HG03521 (cell line): Measurements from ENCODE around the gene PXN.
A peak's percentile ranks its signal among the peaks of the same experiment; 100 is the strongest.

Experiments
- ATAC-seq: cut with Tn5 transposase; IDR thresholded peaks from one replicate; pipeline ENCODE4 v1.9.1; 2021; ENCODE audit warnings: mild to moderate bottlenecking, moderate library complexity; ENCODE audit not compliant: unreplicated experiment

PXN gene

DNA sequence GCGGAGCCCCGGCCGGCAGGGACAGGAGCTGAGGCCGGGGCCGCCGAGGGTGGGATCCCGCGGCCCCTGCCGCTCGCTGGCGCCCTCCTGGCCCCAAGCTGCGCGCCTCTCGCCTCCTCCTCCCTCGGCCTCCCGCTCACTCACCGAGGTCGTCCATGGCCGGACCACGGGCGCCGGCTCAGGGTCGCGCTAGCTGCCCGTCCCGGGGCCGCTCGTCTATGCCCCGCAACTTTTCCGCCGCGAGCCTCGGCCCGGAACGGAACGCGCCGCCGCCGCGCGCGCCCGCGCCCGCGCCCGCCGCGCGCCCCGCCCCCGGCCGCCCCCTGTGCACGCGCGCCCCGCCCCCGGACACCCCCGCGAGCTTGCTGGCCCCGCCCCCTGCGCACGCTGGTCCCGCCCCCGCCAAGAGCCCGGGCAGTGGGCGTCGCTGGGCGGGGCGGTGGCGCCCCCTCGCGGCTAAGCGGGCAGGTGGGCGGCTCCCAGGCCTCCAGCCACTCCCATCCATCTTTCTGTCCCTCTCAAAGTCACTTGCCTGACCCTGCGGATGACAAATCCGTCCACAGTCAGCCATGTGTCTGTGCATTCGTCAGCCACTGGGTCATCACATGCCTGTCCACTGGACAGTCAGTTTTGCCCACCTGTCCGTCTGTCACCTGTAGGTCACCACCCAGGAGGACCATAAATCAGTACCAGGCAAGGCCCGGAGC, at the start of gene PXN:
Gene PXN (minus strand): TSS at position 258 of the 707 bp plus-strand sequence. CDS start 101 bp downstream, at position 157.
- ATAC-seq = peak; percentile 73

DNA sequence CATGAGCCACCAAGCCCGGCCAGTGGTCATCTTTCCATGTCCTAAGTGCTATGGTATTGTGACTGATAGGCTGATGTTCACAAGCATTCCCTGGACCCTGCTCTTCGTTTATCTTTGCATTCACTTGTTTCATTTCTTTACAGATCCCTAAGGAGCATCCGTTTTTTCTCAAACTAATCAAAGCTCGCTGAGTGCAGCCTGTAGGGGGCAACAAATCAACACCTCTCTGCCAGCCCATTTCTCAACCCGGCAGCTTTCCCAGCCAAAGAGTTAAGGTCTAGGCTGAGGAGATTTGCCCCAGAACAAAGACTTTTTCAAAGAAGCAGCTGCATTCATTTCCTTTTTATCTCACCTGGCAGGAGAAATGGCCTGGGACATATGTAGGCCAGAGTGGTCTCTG, 48.7 kb upstream of the PXN start:
- ATAC-seq = no peak

DNA sequence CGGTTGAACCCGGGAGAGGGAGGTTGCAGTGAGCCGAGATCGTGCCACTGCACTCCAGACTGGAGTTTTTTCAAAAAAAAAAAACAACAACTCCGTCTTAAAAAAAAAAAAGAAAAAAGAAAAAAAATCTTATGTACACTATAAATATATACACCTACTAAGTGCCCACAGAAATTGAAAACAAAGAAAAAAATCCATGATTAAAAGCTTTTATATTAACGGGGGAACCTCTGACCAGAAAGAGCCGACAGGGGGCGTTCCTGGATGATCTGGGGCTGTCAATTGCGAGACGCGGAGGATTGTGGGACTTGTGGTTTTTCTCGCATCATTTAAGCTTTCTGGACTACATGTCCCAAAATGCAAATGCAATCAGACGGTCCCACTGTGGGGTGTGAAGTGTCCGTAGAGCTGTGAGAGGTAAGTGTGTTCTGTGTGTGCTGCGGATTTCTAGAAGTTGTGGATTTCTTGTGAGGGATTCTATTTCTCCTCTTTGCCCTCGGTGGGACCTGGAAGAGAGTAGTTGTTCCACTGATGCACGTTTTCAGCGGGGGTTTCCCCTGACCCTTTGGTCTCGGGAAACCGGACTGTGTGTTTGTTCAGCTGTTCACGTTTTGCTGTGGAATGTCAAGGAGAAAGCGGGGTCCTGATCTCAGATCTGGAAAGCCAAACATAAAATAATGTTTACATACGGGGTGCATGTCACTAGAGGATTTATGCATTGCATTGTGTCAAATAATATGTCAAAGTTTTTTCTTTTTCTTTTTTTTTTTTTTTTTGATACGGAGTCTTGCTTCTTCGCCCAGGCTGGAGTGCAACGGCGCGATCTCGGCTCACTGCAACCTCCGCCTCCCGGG, 36.7 kb upstream of the PXN start, which contains the start of gene SIRT4:
Gene SIRT4 (plus strand): TSS at position 360 of the 854 bp plus-strand sequence. CDS start 1,241 bp downstream, outside the sequence.
- peak; percentile 89 for ATAC-seq

DNA sequence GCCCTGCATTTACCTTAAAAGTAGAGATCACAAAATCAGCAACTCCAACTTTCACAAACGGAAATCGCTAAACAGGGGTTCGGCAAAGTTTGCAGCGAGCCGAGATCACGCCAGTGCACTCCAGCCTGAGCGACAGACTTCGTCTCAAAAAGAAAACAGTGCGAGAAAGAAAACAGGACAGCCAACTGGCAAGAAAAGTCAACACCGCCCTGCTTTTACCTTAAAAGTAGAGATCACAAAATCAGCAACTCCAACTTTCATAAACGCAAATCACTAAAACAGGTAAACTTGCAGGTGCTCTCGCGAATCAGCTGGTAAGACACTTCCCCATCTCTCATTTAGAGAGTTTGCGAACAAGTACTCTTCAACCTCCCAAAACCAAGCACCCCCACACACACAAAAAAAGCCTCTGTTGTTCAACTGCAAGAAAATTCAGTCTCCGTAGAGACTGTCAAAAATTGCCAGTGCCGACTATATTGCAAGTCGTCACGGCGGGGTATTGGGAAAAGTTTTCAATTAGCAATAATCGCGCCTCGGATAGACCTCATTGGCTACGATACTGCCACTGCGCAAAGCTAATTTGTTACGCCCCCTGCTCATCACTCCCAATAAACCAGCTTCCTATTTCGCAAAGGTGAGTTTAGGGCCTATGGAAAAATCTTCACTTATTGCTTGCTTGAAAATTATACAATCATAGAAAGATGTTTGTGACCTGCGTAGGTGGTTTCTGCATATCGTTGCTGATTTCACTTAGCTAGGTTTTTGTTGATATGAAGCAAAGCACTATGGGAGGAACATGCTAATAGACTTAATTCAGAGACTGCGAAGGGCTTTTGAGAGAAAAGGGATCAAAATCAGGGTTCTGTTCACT, 27.4 kb upstream of the PXN start, which contains the start of gene RNU4-1:
Gene RNU4-1 (minus strand): TSS at position 577 of the 871 bp plus-strand sequence.
- peak; percentile 45 for ATAC-seq

DNA sequence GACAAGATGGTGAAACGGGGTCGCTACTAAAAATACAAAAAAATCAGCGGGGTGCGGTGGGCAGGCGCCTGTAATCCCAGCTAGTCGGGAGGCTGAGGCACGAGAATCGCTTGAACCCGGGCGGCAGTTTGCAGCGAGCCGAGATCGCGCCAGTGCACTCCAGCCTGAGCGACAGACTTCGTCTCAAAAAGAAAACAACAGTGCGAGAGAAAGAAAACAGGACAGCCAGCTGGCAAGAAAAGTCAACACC, 26.8 kb upstream of the PXN start:
- ATAC-seq = peak; percentile 2

DNA sequence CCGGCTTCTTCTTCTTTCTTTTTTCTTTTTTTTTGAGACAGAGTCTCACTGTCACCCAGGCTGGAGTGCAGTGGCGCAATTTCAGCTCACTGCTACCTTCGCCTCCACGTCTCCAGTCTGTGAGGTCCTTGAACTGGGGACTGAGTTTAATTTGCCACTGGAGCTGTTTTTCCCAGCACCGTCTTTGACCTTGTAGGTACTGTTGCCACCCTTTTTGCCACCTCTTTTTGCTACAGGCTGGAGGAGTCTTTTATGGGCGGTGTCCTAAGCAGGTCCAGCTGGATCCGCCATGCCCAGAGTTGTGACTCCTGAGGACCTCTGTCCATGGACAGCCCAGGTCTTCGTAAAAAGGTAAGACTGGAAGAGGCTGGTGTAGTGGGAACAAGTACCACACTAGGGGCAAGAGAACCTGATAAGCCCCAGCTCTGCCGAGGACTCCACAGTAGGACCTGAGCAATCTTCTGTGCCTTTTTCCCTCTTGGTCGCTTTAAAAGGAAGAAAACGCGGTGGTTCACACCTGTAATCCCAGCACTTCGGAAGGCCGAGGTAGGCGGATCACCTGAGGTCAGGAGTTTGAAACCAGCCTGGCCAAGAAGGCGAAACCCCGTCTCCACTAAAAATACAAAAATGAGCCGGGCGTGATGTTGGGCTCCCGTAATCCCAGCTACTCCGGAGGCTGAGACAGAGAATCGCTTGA, 25.2 kb upstream of the PXN start:
- no peak for ATAC-seq

DNA sequence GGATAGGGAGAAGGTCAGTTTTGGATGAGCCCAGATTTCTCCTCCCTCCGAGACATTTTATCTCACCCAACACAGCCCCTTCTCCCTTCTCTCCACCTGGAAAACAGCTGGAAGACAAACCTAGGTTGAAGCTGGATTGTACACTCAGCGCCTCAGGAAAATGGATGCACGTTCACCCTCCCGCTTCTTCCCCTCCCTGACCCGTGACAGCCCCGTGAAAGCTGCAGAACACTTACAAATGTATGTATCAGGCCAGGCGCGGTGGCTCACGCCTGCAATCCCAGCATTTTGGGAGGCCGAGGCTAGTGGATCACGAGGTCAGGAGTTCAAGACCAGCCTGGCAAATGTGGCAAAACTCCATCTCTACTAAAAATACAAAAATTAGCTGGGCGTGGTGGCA, 22.0 kb upstream of the PXN start:
- ATAC-seq = no peak

DNA sequence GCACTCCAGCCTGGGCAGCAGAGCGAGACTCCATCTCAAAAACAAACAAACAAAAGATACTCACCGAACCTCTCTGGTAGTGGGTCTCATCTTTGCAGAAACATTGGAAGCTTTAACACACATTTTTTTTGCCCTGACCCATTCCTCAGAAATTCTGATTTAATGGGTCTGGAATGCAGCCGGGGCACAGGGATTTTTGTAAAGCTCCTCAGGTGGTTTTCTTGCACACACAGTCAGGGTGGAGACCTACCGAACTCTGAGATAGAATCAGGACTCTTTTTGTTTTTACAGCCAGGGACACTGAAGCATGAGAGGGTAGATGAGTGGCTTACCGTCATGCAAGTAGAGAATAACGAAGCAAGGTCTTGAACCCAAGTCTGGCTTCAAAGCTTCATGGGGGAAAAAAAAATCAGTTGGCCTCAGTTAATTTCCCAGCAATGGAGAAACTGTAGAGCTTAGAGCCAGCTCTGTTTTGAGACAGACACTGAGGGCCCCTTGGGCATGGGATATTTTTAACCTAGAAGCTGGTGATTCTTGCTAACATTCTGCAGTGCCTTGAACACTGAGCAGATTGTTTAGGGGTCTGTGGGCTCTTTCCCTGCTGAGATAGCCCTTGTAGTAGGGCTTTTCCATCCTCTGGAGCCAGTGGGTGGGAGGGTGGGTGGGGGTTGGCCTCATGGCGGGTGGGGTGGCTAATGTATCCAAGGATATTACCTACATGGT, 21.4 kb upstream of the PXN start:
- no peak for ATAC-seq

DNA sequence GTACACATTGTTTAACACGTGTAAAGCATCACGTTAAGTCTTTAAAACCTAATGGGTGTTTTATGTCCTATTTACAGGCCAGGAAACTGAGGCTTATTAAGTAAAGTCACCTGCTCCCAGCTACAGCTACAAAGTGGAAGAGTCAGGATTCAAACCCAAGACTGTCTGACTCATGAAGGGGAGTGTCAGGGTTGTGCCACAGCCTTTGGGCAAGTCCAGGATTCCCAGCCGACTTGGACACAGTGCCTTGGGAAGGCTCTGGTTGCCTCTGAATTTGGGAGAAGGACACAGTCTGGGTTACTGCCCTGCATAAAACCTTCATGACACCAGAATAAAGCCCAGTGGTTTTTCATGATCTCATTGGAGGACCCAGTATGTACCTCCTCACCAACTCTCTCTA, 18.9 kb upstream of the PXN start:
- no peak for ATAC-seq

DNA sequence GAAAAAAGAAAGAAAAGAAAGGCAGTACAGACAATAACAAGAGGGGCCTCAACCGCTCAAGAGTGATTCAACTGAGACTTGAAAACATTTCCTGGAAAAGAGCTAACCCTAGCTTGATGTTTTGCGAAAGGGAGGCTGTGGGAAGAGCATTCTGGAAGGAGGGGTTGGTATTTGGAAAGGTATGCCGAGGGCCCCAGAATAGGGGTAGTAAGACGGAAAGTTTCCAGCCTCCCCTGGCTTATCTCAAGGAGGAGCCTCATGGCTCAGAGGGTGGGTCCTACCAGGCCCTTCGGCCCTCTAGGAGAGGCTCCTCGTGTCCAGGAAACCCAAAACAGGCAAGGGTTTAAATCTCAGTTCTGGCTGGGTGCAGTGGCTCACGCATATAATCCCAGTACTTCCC, 17.8 kb upstream of the PXN start:
- no peak for ATAC-seq

DNA sequence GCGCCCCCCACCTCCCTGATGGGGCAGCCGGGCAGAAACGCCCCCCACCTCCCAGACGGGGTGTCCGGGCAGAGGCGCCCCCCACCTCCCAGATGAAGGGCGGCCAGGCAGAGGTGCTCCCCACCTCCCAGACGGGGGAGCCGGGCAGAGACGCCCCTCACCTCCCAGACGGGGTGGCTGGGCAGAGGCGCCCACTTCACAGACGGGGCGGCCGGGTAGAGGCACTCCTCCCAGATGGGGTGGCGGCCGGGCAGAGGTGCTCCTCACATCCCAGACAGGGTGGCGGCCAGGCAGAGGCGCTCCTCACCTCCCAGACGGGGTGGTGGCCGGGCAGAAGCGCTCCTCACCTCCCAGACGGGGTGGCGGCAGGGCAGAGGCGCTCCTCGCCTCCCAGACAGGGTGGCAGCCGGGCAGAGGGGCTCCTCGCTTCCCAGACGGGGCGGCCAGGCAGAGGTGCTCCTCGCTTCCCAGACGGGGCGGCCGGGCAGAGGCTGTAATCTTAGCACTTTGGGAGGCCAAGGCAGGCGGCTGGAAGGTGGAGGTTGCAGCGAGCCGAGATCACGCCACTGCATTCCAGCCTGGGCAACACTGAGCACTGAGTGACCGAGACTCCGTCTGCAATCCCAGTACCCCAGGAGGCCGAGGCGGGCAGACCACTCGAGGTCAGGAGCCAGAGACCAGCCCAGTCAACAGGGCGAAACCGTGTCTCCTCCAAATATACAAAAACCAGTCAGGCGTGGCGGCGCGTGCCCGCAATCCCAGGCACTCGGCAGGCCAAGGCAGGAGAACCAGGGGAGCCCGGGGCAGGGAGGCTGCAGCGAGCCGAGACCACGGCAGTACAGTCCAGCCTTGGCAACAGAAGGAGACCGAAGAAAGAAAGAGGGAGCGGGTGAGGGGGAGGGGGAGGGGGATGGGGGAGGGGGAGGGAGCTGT, 12.9 kb upstream of the PXN start:
- no peak for ATAC-seq

DNA sequence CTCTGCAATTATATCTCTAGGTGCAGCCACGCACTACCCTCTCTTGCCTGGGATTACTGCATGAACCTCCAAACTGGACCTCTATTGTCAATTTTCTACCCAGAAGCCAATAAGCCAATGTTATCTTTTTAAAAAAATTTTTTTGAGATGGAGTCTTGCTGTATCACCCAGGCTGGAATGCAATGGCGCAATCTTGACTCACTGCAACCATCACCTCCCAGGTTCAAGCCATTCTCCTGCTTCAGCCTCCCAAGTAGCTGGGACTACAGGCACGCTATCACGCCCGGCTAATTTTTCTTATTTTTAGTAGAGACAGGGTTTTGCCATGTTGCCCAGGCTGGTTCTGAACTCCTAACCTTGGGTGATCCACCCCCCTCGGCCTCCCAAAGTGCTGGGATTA, 11.2 kb upstream of the PXN start:
- ATAC-seq = no peak

DNA sequence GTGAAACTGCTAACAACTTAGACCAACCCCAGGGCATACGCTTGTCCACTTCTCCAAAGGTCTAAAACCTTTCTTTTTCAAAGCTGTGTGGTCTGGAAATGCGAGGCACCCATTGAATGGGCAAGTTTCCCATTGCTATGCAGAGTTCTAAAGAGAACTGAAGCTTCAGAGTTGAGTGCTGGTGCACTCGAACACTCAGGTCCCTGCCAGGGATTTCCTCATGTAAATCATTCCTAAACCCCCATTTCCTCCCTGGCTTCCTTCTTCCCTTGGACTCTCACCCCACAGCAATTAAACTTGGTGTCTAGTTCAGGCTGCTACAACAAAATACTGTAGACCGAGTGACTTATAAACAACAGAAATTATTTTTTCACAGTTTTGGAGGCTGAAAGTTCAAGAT, 2.2 kb upstream of the PXN start:
- ATAC-seq = no peak

DNA sequence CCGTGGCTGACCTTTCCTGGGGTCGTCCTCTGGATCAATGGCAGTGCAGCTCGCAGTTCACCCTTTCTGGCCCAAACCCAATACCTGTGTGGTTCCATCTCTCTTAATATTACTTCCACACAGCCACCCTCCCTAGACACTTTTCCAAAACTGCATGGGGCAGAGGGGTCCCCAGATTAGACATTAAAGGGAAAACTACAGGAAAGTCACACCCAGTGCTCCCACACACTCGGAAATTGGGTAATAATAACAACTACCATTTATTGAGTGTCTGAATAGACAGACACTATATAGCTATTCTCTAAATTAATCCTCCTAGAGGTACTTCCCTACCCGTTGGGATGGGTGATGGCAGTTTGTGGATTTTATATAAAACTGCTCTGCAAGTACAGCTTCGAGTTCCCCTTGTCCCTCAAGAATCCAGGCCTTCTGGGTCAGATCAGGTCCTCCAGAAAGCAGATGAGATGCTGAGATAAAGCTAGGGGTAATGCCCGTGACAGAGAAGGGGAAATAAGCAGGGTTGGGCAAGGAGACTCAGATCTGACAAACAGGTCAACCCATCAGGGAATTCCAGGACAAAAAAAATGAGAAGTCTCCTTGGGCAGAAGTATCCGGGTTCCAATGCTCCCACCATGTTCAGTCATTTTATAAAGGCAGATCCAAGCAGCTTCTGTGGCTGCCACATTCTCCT, 795 bp upstream of the PXN start:
- no peak for ATAC-seq

DNA sequence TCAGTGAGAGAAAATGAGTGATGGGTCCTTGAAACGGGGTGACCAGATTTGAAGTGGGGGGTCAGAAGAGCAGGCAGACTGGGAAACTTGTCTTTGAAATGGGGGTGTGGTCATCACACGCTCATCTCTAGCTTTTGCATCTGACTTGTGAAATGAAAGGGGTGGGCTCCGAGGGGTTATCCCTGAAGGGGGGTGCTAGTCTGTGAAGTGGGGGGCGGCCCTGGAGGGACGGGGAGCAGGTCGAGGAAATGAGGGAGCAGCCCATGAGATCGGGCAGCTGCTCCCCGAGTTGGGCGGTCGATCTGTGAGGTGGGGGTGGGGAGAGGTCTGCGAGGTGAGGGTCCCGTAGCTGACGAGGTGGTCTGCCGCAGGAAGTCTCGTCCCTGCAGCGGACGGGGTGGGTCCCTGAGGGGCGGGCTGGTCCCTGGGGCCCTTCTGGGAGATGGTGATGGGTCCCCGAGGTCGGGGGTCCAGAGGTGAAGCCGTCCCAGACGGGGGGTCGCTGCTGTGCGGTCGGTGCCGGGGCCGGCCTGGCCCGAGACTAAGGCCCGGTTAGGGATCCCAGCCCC, 542 bp downstream of the PXN start:
- ATAC-seq = peak; percentile 21

DNA sequence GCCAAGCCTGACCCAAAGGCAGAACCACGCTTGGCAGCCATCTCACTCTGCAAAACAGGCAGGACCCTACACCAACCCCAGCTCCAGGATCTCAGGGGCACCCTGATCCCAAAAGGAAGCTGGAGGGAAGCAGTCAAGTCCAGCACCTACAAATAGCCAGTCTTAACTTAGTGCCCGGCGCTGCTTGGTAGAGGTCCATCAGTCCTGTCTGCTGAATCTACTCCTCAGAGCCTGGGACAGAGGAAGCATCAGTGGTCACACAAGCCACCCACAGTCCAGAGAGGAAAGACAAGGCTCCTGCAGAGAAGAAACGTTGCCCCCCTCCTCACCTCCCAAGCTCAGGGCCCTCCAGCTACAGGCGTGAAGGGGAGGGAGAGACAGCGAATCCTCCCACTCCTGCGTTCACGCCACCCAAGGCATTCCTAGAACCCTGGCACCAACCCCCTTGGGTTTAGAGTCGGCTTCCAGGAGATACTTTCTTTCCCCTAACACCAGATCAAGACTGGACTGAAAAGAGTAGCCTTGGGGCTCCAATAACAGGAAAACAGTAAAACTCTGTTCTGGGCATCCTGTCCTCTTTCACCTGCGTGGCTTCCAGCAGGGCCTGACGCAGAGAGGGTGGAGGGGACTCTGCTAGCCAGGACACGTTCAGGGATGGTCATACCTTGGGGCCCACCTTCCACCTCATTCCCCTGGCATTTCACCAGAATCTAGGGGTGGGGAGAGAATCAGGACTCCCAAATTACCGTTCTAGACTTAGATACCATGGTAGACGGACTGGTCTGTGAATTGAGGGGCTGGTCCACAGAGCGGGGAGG, 1.2 kb downstream of the PXN start:
- no peak for ATAC-seq

DNA sequence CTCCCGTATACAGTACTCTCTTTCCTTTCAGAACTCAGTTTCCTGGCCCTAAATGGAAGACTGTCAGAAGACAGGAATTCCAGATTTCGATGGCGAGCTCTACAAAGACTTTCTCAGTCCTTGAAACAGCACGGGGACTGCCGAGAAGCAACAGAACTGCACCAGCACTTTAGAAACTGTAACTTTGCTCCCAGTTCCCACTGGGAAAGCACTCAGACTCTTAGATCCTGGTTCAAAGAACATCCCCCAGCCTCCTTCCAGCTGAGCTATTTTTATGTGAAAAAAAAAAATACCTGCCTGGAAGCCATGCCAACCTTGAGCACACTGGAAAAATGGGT, 1.8 kb downstream of the PXN start:
- no peak for ATAC-seq
